HuH-7 (cell line): ENCODE data around the gene CTBP2.
A peak's percentile ranks its signal among the peaks of the same experiment; 100 is the strongest.
"Not testable (repeated sequence)": the region's sequence is repeated elsewhere in the genome, so short reads cannot be mapped to it uniquely, and the experiment has no call there.

Experiments
- DNase-seq: peaks from one replicate; pipeline ENCODE4 v3.0.0; 2011; ENCODE audit warnings: low spot score

The CTBP2 gene

GRCh38 chr10:125186431-125187170 is 26.2 kb upstream of the CTBP2 start:
- DNase-seq = no peak

GRCh38 chr10:125179107-125179506 is 18.7 kb upstream of the CTBP2 start:
- DNase-seq = not testable (repeated sequence)

GRCh38 chr10:125177641-125178640 is 17.6 kb upstream of the CTBP2 start:
- no peak for DNase-seq

GRCh38 chr10:125175807-125176206 is 15.4 kb upstream of the CTBP2 start:
- DNase-seq = no peak

GRCh38 chr10:125174360-125174759 is 14.0 kb upstream of the CTBP2 start:
- no peak for DNase-seq

GRCh38 chr10:125172694-125173093 is 12.3 kb upstream of the CTBP2 start:
- DNase-seq = no peak

- no peak for DNase-seq
These were observed 11.3 kb upstream of the CTBP2 start for GRCh38 chr10:125171402-125172306.

GRCh38 chr10:125169915-125170314 is 9.6 kb upstream of the CTBP2 start:
- no peak for DNase-seq

- no peak for DNase-seq
These were observed 8.9 kb upstream of the CTBP2 start for GRCh38 chr10:125169279-125169678.

- no peak for DNase-seq
These were observed 6.3 kb upstream of the CTBP2 start for GRCh38 chr10:125166658-125167057.

- no peak for DNase-seq
These were observed 5.5 kb upstream of the CTBP2 start for GRCh38 chr10:125165584-125166573.

- no peak for DNase-seq
These were observed 4.1 kb upstream of the CTBP2 start for GRCh38 chr10:125164421-125164820.

GRCh38 chr10:125163803-125164202 is 3.4 kb upstream of the CTBP2 start:
- no peak for DNase-seq

GRCh38 chr10:125163312-125163711 is 2.9 kb upstream of the CTBP2 start:
- DNase-seq = not testable (repeated sequence)

- peak; percentile 37 for DNase-seq
These were observed 2.0 kb upstream of the CTBP2 start for GRCh38 chr10:125162120-125162931.

- DNase-seq = no peak
These were observed 1.4 kb upstream of the CTBP2 start for GRCh38 chr10:125161707-125162119.

GRCh38 chr10:125160856-125161706 is 718 bp upstream of the CTBP2 start:
- peak; percentile 87 for DNase-seq

GRCh38 chr10:125159486-125159931 is 854 bp downstream of the CTBP2 start:
- DNase-seq = no peak
